ENCODE results near the gene SLC22A31.

SLC22A31 gene

GRCh38 chr16:89147085-89147817 is 53.1 kb downstream of the SLC22A31 start:
- no peak for DNase-seq

GRCh38 chr16:89146211-89147005 is 53.9 kb downstream of the SLC22A31 start:
- DNase-seq, result no peak
